NCI-H2196 (cell line): ENCODE data around the gene TIMM17A.

Experiments used
- DNase-seq: peaks from one replicate; lab custom pipeline; 2025; ENCODE audit not compliant: unreplicated experiment; lab: John Stamatoyannopoulos, UW

TIMM17A gene

GRCh38 chr1:201955009-201955728 lies at the start of gene TIMM17A:
TIMM17A (plus strand) TSS chr1:201955503; CDS start chr1:201955527, 24 bp downstream.
- DNase-seq = peak; percentile 98

- DNase-seq = no peak
Measured at GRCh38 chr1:201906336-201906735, 49.0 kb upstream of the TIMM17A start.

- no peak for DNase-seq
Measured at GRCh38 chr1:201907621-201908020, 47.7 kb upstream of the TIMM17A start.

- no peak for DNase-seq
Measured at GRCh38 chr1:201911826-201912571, 43.3 kb upstream of the TIMM17A start.

- no peak for DNase-seq
Measured at GRCh38 chr1:201912832-201913231, 42.5 kb upstream of the TIMM17A start.

GRCh38 chr1:201914456-201915235 lies 40.7 kb upstream of the TIMM17A start:
- no peak for DNase-seq

- DNase-seq = peak; percentile 37
Measured at GRCh38 chr1:201916649-201917249, 38.6 kb upstream of the TIMM17A start.

GRCh38 chr1:201917362-201918033 lies 37.8 kb upstream of the TIMM17A start:
- no peak for DNase-seq

GRCh38 chr1:201918343-201918742 lies 37.0 kb upstream of the TIMM17A start:
- no peak for DNase-seq

- DNase-seq = no peak
Measured at GRCh38 chr1:201921952-201922558, 33.2 kb upstream of the TIMM17A start.

GRCh38 chr1:201925301-201925567 lies 30.1 kb upstream of the TIMM17A start:
- no peak for DNase-seq

GRCh38 chr1:201925981-201926645 lies 29.2 kb upstream of the TIMM17A start:
- DNase-seq = no peak

- DNase-seq = no peak
Measured at GRCh38 chr1:201928266-201928665, 27.0 kb upstream of the TIMM17A start.

- no peak for DNase-seq
Measured at GRCh38 chr1:201930137-201930536, 25.2 kb upstream of the TIMM17A start.

- no peak for DNase-seq
Measured at GRCh38 chr1:201930803-201931202, 24.5 kb upstream of the TIMM17A start.

GRCh38 chr1:201933840-201934430 lies 21.4 kb upstream of the TIMM17A start:
- DNase-seq = no peak

- no peak for DNase-seq
Measured at GRCh38 chr1:201937624-201938213, 17.6 kb upstream of the TIMM17A start.

GRCh38 chr1:201938440-201939035 lies 16.8 kb upstream of the TIMM17A start:
- no peak for DNase-seq

GRCh38 chr1:201939148-201939547 lies 16.2 kb upstream of the TIMM17A start:
- DNase-seq = no peak
